IMR-90 (cell line): Measurements from ENCODE around the gene INF2. TPM values are rescaled to one million over a fixed set of nuclear protein-coding genes. Genes with fewer than 3 reads are reported as not detected.

Experiments used
- ATAC-seq: fragments of 200-7000 bp; cut with Tn5 transposase; 2 replicates; pipeline ENCODE4 v1.9.1; 2020; ENCODE audit warnings: low read depth, mild to moderate bottlenecking, moderate library complexity
- BruUV-seq: library from RNA; stranded (reverse); fragments of 400-500 nt; replicated peaks from 2 replicates; lab custom pipeline; 2021; lab: Mats Ljungman, UMichigan
- CTCF ChIA-PET: fragments of 300-600 bp; formaldehyde crosslinking; extraction: SDS; loops from one replicate; lab custom pipeline; 2021; ENCODE audit warnings: antibody characterized with exemption; lab: Yijun Ruan, JAX
- POLR2A ChIA-PET: fragments of 300-600 bp; sonication (Branson Sonifier 250); formaldehyde crosslinking; loops from one replicate; lab custom pipeline; 2022; ENCODE audit warnings: antibody characterized with exemption; ENCODE audit not compliant: unreplicated experiment; lab: Charles Lee
- DNase-seq: peaks from one replicate; pipeline ENCODE4 v3.0.0; 2013
- H2AFZ ChIP-seq: replicated peaks from 2 replicates; pipeline ENCODE3; 2013; ENCODE audit warnings: low read length, mild to moderate bottlenecking; ENCODE audit not compliant: poor library complexity
- H2AK5ac ChIP-seq: 2 replicates; pipeline ENCODE4 v1.6.1; 2013; ENCODE audit warnings: low read depth, low read length, inconsistent platforms
- H2AK9ac ChIP-seq: replicated peaks from 2 replicates; pipeline ENCODE3; 2013; ENCODE audit warnings: mild to moderate bottlenecking, low read depth, low read length, moderate library complexity; ENCODE audit not compliant: poor library complexity
- H2BK120ac ChIP-seq: 2 replicates; pipeline ENCODE4 v1.6.1; 2013; ENCODE audit warnings: low read depth, low read length, inconsistent platforms
- H2BK15ac ChIP-seq: 3 replicates; pipeline ENCODE4 v1.6.1; 2013; ENCODE audit warnings: low read depth, low read length, inconsistent platforms
- H2BK20ac ChIP-seq: 2 replicates; pipeline ENCODE4 v1.6.1; 2013; ENCODE audit warnings: low read depth, mild to moderate bottlenecking, inconsistent platforms, low read length, moderate library complexity
- H2BK5ac ChIP-seq: 2 replicates; pipeline ENCODE4 v1.6.1; 2013; ENCODE audit warnings: mild to moderate bottlenecking, low read depth, low read length, inconsistent platforms; ENCODE audit not compliant: poor library complexity, severe bottlenecking
- H3K14ac ChIP-seq: replicated peaks from 2 replicates; pipeline ENCODE4 v1.6.1; 2013; ENCODE audit warnings: low read depth, low read length, inconsistent platforms
- H3K18ac ChIP-seq: 2 replicates; pipeline ENCODE4 v1.6.1; 2013; ENCODE audit warnings: low read depth, low read length, control low read depth
- H3K23ac ChIP-seq: 2 replicates; pipeline ENCODE4 v1.6.1; 2013; ENCODE audit warnings: low read depth, low read length, inconsistent platforms
- H3K27ac ChIP-seq: 2 replicates; pipeline ENCODE4 v1.5.1; 2013; ENCODE audit warnings: mild to moderate bottlenecking, control low read depth, low read length; ENCODE audit not compliant: insufficient read depth
- H3K27me3 ChIP-seq: 2 replicates; pipeline ENCODE4 v1.6.1; 2013; ENCODE audit warnings: low read length; ENCODE audit not compliant: control insufficient read depth, insufficient read depth
- H3K36me3 ChIP-seq: 2 replicates; pipeline ENCODE4 v1.6.1; 2013; ENCODE audit warnings: low read length, mixed read lengths; ENCODE audit not compliant: control insufficient read depth, insufficient read depth
- H3K4ac ChIP-seq: 2 replicates; pipeline ENCODE4 v1.6.1; 2013; ENCODE audit warnings: low read depth, low read length, inconsistent platforms
- H3K4me1 ChIP-seq: 2 replicates; pipeline ENCODE4 v1.6.1; 2013; ENCODE audit warnings: low read length, mixed read lengths; ENCODE audit not compliant: control insufficient read depth, insufficient read depth
- H3K4me2 ChIP-seq: 2 replicates; pipeline ENCODE4 v1.6.1; 2013; ENCODE audit warnings: low read depth, mild to moderate bottlenecking, control low read depth, low read length, moderate library complexity
- H3K4me3 ChIP-seq: 2 replicates; pipeline ENCODE4 v1.5.1; 2013; ENCODE audit warnings: low read depth, mild to moderate bottlenecking, control low read depth, low read length, moderate library complexity; ENCODE audit not compliant: insufficient read depth
- H3K56ac ChIP-seq: 2 replicates; pipeline ENCODE4 v1.6.1; 2013; ENCODE audit warnings: low read length, inconsistent platforms; ENCODE audit not compliant: insufficient read depth; ENCODE audit errors: extremely low read depth
- H3K79me1 ChIP-seq, 2 experiments: 2 replicates each; pipeline ENCODE4 v1.6.1; 2013; ENCODE audit warnings: low read length in 2 of 2, inconsistent platforms in 1 of 2, low read depth in 1 of 2
- H3K9ac ChIP-seq: 2 replicates; pipeline ENCODE4 v1.6.1; 2013; ENCODE audit warnings: low read depth, low read length, control low read depth
- H3K9me1 ChIP-seq: 2 replicates; pipeline ENCODE4 v1.6.1; 2013; ENCODE audit warnings: low read length, inconsistent platforms; ENCODE audit not compliant: insufficient read depth
- H3K9me3 ChIP-seq: 2 replicates; pipeline ENCODE4 v1.6.1; 2013; ENCODE audit warnings: low read length; ENCODE audit not compliant: control insufficient read depth, insufficient read depth
- H4K20me1 ChIP-seq: 2 replicates; pipeline ENCODE4 v1.6.1; 2013; ENCODE audit warnings: low read length, inconsistent platforms; ENCODE audit not compliant: insufficient read depth
- H4K5ac ChIP-seq: 2 replicates; pipeline ENCODE4 v1.6.1; 2013; ENCODE audit warnings: mild to moderate bottlenecking, low read depth, low read length, control low read depth
- H4K8ac ChIP-seq, 2 experiments: 2 replicates each; pipeline ENCODE4 v1.6.1; 2013; ENCODE audit warnings: low read depth in 2 of 2, low read length in 2 of 2, control low read depth in 1 of 2, inconsistent platforms in 1 of 2
- H4K91ac ChIP-seq: 2 replicates; pipeline ENCODE4 v1.6.1; 2013; ENCODE audit warnings: low read depth, low read length, inconsistent platforms; ENCODE audit not compliant: insufficient read depth
- BHLHE40 ChIP-seq: fragments of 150-350 bp; IDR thresholded peaks from 2 replicates; pipeline ENCODE4 v1.6.1; 2016; ENCODE audit warnings: mild to moderate bottlenecking, low read depth, low read length
- CEBPB ChIP-seq: IDR thresholded peaks from 2 replicates; pipeline ENCODE4 v1.6.1; 2012; ENCODE audit warnings: low read depth, low read length, improper control_type of control experiment
- CHD1 ChIP-seq: IDR thresholded peaks from 2 replicates; pipeline ENCODE4 v1.6.1; 2012; ENCODE audit warnings: low read depth, low read length, improper control_type of control experiment
- FOS ChIP-seq: fragments of 150-350 bp; IDR thresholded peaks from 2 replicates; pipeline ENCODE4 v1.6.1; 2016; ENCODE audit warnings: low read depth, low read length
- MAFK ChIP-seq: IDR thresholded peaks from 2 replicates; pipeline ENCODE4 v1.6.1; 2012; ENCODE audit warnings: low read depth, low read length, improper control_type of control experiment
- MAZ ChIP-seq: IDR thresholded peaks from 2 replicates; pipeline ENCODE4 v1.6.1; 2012; ENCODE audit warnings: low read depth, mild to moderate bottlenecking, low read length, improper control_type of control experiment, moderate library complexity, borderline replicate concordance
- MXI1 ChIP-seq: IDR thresholded peaks from 2 replicates; pipeline ENCODE4 v1.6.1; 2012; ENCODE audit warnings: low read depth, mild to moderate bottlenecking, low read length, moderate library complexity, borderline replicate concordance
- NFE2L2 ChIP-seq: fragments of 150-350 bp; IDR thresholded peaks from 2 replicates; pipeline ENCODE4 v1.6.1; 2016; ENCODE audit warnings: low read depth, mild to moderate bottlenecking, low read length
- POLR2A ChIP-seq: IDR thresholded peaks from 2 replicates; pipeline ENCODE4 v1.6.1; 2012; ENCODE audit warnings: mild to moderate bottlenecking, low read depth, low read length
- RAD21 ChIP-seq: IDR thresholded peaks from 2 replicates; pipeline ENCODE4 v1.6.1; 2012; ENCODE audit warnings: low read length, improper control_type of control experiment
- RCOR1 ChIP-seq: IDR thresholded peaks from 2 replicates; pipeline ENCODE4 v1.6.1; 2012; ENCODE audit warnings: mild to moderate bottlenecking, low read length, improper control_type of control experiment; ENCODE audit not compliant: insufficient replicate concordance
- RFX5 ChIP-seq: IDR thresholded peaks from 2 replicates; pipeline ENCODE4 v1.8.0; 2012; ENCODE audit warnings: low read depth, mild to moderate bottlenecking, low read length, moderate library complexity
- SMC3 ChIP-seq: fragments of 150-350 bp; IDR thresholded peaks from 2 replicates; pipeline ENCODE4 v1.6.1; 2016; ENCODE audit warnings: low read depth, mild to moderate bottlenecking, antibody characterized with exemption, low read length, moderate library complexity
- USF2 ChIP-seq: fragments of 150-350 bp; IDR thresholded peaks from 2 replicates; pipeline ENCODE4 v1.6.1; 2017; ENCODE audit warnings: mild to moderate bottlenecking, antibody characterized with exemption, low read length, low read depth
- whole genome bisulfite sequencing, 2 experiments: methylation state at CpG; one replicate each; pipeline versions ENCODE4 v1.1.5 to v1.1.7; 2013; ENCODE audit warnings: missing lambda C conversion rate in 2 of 2; ENCODE audit not compliant: insufficient read length in 1 of 2; ENCODE audit errors: extremely low coverage in 2 of 2; 5-methylcytosine and 5-hydroxymethylcytosine counted together
- dilution Hi-C: fragments of 300-500 bp; cut with HindIII; formaldehyde crosslinking; loops from one replicate; pipeline ENCODE4 v1.14.3; 2018; ENCODE audit warnings: low sequenced_read_pairs; ENCODE audit not compliant: unreplicated experiment
- in situ Hi-C: fragments of 300-500 bp; cut with MboI; formaldehyde crosslinking; loops from 3 replicates; pipeline ENCODE4 v1.14.3; 2019; ENCODE audit warnings: low sequenced_read_pairs, inconsistent platforms, mixed read lengths
- intact Hi-C: fragments of 100-400 bp; cut with micrococcal nuclease; formaldehyde crosslinking; loops from 2 replicates; pipeline ENCODE4 v1.10.0; 2022
- polyA plus RNA-seq, 3 experiments: library from polyadenylated mRNA; depleted of rRNA; stranded (reverse); fragments of >200 nt; gene quantifications; 2 replicates each; pipeline ENCODE4 v1.2.3, GENCODE V29; 2012; ENCODE audit warnings: low replicate concordance in 1 of 3
- total RNA-seq: library from RNA; depleted of rRNA; stranded (reverse); fragments of >200 nt; gene quantifications from 2 replicates; pipeline ENCODE4 v1.2.3, GENCODE V29; 2012
- TF ChIP-seq, protein P1 (sequence below): conservative IDR thresholded peaks from 2 replicates; pipeline ENCODE4 v1.5.1; 2012; ENCODE audit warnings: mild to moderate bottlenecking, low read depth, low read length, improper control_type of control experiment
- TF ChIP-seq, protein P2 (sequence below): fragments of 150-350 bp; IDR thresholded peaks from 2 replicates; pipeline ENCODE4 v1.6.1; 2016; ENCODE audit warnings: low read depth, mild to moderate bottlenecking, low read length, moderate library complexity, borderline replicate concordance

The INF2 gene
- total and polyA plus RNA-seq, 2 of the 4 experiments (the other 2 are of a cell fraction) = 16.8 to 62.1 TPM

GRCh38 chr14:104701383-104702076 lies 12.1 kb downstream of the INF2 start:
- BruUV-seq = no TSS peak
- H3K9me1 ChIP-seq = no peaks in the 10 kb centered on the region; the same call in 1 of the 2 replicates
- H4K8ac ChIP-seq = no peak overlapping the region
- H2AK5ac ChIP-seq = no peak overlapping the region
- H3K4ac ChIP-seq = no peak overlapping the region
- H3K27ac ChIP-seq = no peak overlapping the region
- ChIA-PET POLR2A (no interaction called here), CTCF (no interaction called here)
- in situ Hi-C loops (no loop called here), intact Hi-C loops (no loop called here), dilution Hi-C loops (no loop called here)
- 87% methylated on average over 37 of the region's 46 CpGs; no CpG with 5 or more reads in 1 of the 2 experiments for WGBS, 2 experiments
- H3K56ac ChIP-seq = no peak overlapping the region
- H2BK20ac ChIP-seq = no peak overlapping the region
- H3K9ac ChIP-seq = no peak overlapping the region
- no peaks in the 10 kb centered on the region for H3K9me3 ChIP-seq
- peaks cover 13% of the 10 kb centered on the region for H3K4me1 ChIP-seq
- H3K36me3 ChIP-seq = peaks cover 59% of the 10 kb centered on the region
- no peak for ATAC-seq
- H3K4me3 ChIP-seq = no peak overlapping the region
- no peak overlapping the region for H4K5ac ChIP-seq
- no peak overlapping the region for H3K14ac ChIP-seq
- H3K27me3 ChIP-seq = no peaks in the 10 kb centered on the region
- no peak overlapping the region for H2BK5ac ChIP-seq
- H3K23ac ChIP-seq = no peak overlapping the region
- no peak overlapping the region for H2BK120ac ChIP-seq
- H3K4me2 ChIP-seq = no peak overlapping the region
- H2AFZ ChIP-seq = no peak overlapping the region
- no peak overlapping the region for H3K18ac ChIP-seq
- H4K91ac ChIP-seq = no peak overlapping the region
- TF ChIP-seq MAZ (no peak), POLR2A (no peak), CEBPB (no peak), MAFK (no peak), SMC3 (no peak), MXI1 (no peak), NFE2L2 (no peak), RAD21 (no peak), CHD1 (no peak), USF2 (no peak), RCOR1 (no peak), RFX5 (no peak), BHLHE40 (no peak), FOS (no peak)
- TF ChIP-seq, protein P1, sequence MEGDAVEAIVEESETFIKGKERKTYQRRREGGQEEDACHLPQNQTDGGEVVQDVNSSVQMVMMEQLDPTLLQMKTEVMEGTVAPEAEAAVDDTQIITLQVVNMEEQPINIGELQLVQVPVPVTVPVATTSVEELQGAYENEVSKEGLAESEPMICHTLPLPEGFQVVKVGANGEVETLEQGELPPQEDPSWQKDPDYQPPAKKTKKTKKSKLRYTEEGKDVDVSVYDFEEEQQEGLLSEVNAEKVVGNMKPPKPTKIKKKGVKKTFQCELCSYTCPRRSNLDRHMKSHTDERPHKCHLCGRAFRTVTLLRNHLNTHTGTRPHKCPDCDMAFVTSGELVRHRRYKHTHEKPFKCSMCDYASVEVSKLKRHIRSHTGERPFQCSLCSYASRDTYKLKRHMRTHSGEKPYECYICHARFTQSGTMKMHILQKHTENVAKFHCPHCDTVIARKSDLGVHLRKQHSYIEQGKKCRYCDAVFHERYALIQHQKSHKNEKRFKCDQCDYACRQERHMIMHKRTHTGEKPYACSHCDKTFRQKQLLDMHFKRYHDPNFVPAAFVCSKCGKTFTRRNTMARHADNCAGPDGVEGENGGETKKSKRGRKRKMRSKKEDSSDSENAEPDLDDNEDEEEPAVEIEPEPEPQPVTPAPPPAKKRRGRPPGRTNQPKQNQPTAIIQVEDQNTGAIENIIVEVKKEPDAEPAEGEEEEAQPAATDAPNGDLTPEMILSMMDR = no peak
- TF ChIP-seq, protein P2, sequence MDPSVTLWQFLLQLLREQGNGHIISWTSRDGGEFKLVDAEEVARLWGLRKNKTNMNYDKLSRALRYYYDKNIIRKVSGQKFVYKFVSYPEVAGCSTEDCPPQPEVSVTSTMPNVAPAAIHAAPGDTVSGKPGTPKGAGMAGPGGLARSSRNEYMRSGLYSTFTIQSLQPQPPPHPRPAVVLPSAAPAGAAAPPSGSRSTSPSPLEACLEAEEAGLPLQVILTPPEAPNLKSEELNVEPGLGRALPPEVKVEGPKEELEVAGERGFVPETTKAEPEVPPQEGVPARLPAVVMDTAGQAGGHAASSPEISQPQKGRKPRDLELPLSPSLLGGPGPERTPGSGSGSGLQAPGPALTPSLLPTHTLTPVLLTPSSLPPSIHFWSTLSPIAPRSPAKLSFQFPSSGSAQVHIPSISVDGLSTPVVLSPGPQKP = no peak
- H2BK15ac ChIP-seq = no peak overlapping the region
- H4K20me1 ChIP-seq = peaks cover 68% of the 10 kb centered on the region
- peaks cover 12 to 73% of the 10 kb centered on the region in 2 experiments for H3K79me1 ChIP-seq
- no peak overlapping the region for H2AK9ac ChIP-seq
- DNase-seq = no peak
